ENCODE measurements around the gene C11orf91. TPM values are rescaled to one million over a fixed set of nuclear protein-coding genes. Genes with fewer than 3 reads are reported as not detected.

C11orf91 gene
- total and polyA plus RNA-seq, 2 of the 8 experiments (the other 6 are each of a cell fraction or from before 2014, with no cell fraction given): not detected

DNA sequence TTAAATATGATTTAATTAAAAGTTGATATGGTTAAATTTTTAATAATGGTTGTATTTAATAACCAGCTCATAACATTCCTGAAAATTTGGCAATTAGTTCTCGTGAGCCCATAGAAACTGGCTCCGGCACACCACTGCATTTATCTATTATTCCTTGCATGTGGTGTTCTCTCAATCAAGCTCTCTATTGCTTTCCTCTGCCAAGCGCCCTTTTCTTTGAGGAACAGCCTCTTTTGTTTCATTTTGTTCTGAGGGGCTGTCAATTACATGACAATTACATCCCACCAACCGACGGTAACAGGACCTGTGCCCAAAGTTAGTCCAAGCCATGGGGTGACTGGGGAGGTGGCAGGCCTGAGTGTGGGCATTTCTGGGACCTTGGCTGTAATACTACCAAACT, 8.1 kb downstream of the C11orf91 start:
- no peak overlapping the region for H2BK20ac ChIP-seq (ENCODE audit: low read length)
- no peak overlapping the region for H3K9ac ChIP-seq (replicated peaks in 1 of 4; ENCODE audit: extremely low read depth in 1 of 4, low read depth in 3 of 4, low read length in 3 of 4)
- H2BK12ac ChIP-seq (ENCODE audit: low read depth, low read length): no peak overlapping the region
- no peak overlapping the region for H4K91ac ChIP-seq (replicated peaks; ENCODE audit: insufficient read length, low read length)
- H4K5ac ChIP-seq (ENCODE audit: insufficient read length, low read depth, low read length): no peak overlapping the region
- H2AFZ ChIP-seq (ENCODE audit: low read length): no peak overlapping the region
- CTCF ChIA-PET (ENCODE audit: partially characterized antibody): interaction anchor here (0.9 to 14.5 kb wide), 6 partner anchors 7 to 328 kb away, joined by 3 to 167 read pairs (median 4); partner anchors contain the start of gene CD59
- peak overlapping the region in 1 of 2 experiments; percentile 28; a peak in 1 of 4 replicates for H3K4me2 ChIP-seq (ENCODE audit: insufficient read depth in 1 of 2, low read depth in 2 of 2, low read length in 2 of 2)
- H3K27ac ChIP-seq (ENCODE audit: low read depth, low read length): no peak overlapping the region
- H3K27me3 ChIP-seq (replicated peaks in 1 of 4; ENCODE audit: control insufficient read depth in 3 of 4, extremely low read depth in 1 of 4, insufficient read depth in 3 of 4, low read length in 3 of 4): no peaks in the 10 kb centered on the region
- H3K23me2 ChIP-seq (ENCODE audit: low read depth, low read length): no peaks in the 10 kb centered on the region
- no peak overlapping the region for H3K56ac ChIP-seq (replicated peaks; ENCODE audit: insufficient read length, low read depth, low read length)
- no peak overlapping the region for H2BK15ac ChIP-seq (ENCODE audit: low read length)
- H4K20me1 ChIP-seq (replicated peaks in 1 of 2; ENCODE audit: control insufficient read depth in 1 of 2, insufficient read depth in 2 of 2, low read length in 2 of 2): no peaks in the 10 kb centered on the region
- no peaks in the 10 kb centered on the region for H3K79me1 ChIP-seq (ENCODE audit: low read depth, low read length)
- no peak overlapping the region for H3K23ac ChIP-seq (ENCODE audit: insufficient read length)
- H3K9me3 ChIP-seq (ENCODE audit: insufficient read depth in 2 of 2, low read depth in 1 of 2, low read length in 1 of 2): no peaks in the 10 kb centered on the region
- POLR2A ChIA-PET (ENCODE audit: partially characterized antibody): no interaction called here
- 60% methylated on average over 5 of the region's 5 CpGs; no CpG with 5 or more reads in 1 of the 2 experiments for WGBS, 2 experiments (ENCODE audit: extremely low coverage in 1 of 2, insufficient coverage in 1 of 2, insufficient read length in 1 of 2, insufficient replicate concordance in 2 of 2, low coverage in 1 of 2, low lambda C conversion rate in 2 of 2, missing lambda C conversion rate in 1 of 2)
- H3K18ac ChIP-seq (ENCODE audit: extremely low read depth, low read length): no peak overlapping the region
- no peak overlapping the region for H2AK5ac ChIP-seq (ENCODE audit: low read depth, low read length)
- DNase-seq (ENCODE audit: low read depth in 1 of 2, low spot score in 2 of 2) (no peak), FAIRE-seq (no peak)
- no peaks in the 10 kb centered on the region for H3K79me2 ChIP-seq (ENCODE audit: control insufficient read depth in 1 of 2, insufficient read depth in 2 of 2, low read length in 2 of 2)
- TF ChIP-seq CBX8 (IDR thresholded peaks at IDR 0.05; ENCODE audit: borderline replicate concordance, low read depth, low read length): no peak
- TF ChIP-seq CBX5 (IDR thresholded peaks at IDR 0.05; ENCODE audit: low read depth, low read length): no peak
- H3K36me3 ChIP-seq (ENCODE audit: control insufficient read depth in 2 of 4, insufficient read depth in 4 of 4, low read length in 3 of 4): no peaks in the 10 kb centered on the region
- peaks cover 2 to 16% (median 10%) of the 10 kb centered on the region in 4 experiments for H3K4me1 ChIP-seq (replicated peaks in 1 of 4; ENCODE audit: control insufficient read depth in 3 of 4, insufficient read depth in 4 of 4, low read length in 3 of 4)
- H2BK5ac ChIP-seq (ENCODE audit: low read depth, low read length): no peak overlapping the region
- H3K4me3 ChIP-seq (ENCODE audit: extremely low read depth in 1 of 4, insufficient read depth in 2 of 4, low read depth in 3 of 4, low read length in 4 of 4): no peak overlapping the region; a peak in 2 of 8 replicates
- no peak overlapping the region for H4K8ac ChIP-seq (ENCODE audit: extremely low read depth, insufficient read depth, low read length)
- H3K4ac ChIP-seq (replicated peaks; ENCODE audit: insufficient read length, low read depth, low read length): no peak overlapping the region
- no peak overlapping the region for H2BK120ac ChIP-seq (replicated peaks; ENCODE audit: low read depth, low read length)
- H3K14ac ChIP-seq (ENCODE audit: insufficient read length): no peak overlapping the region

Measured in H1 (cell line).